Occipital lobe (tissue), 2 donors: ENCODE measurements around the gene EPS8. TPM values are rescaled to one million over a fixed set of nuclear protein-coding genes. Genes with fewer than 3 reads are reported as not detected.

ENCODE experiments used
- DNase-seq: peaks from one replicate; lab custom pipeline; 2025; lab: John Stamatoyannopoulos, UW
- total RNA-seq: library from RNA; depleted of rRNA; stranded (reverse); fragments of >200 nt; gene quantifications from one replicate; pipeline ENCODE4 v1.2.3, GENCODE V29; 2014

EPS8 gene
- total RNA-seq, 1 donor from 2014 or later = 110 TPM

DNA sequence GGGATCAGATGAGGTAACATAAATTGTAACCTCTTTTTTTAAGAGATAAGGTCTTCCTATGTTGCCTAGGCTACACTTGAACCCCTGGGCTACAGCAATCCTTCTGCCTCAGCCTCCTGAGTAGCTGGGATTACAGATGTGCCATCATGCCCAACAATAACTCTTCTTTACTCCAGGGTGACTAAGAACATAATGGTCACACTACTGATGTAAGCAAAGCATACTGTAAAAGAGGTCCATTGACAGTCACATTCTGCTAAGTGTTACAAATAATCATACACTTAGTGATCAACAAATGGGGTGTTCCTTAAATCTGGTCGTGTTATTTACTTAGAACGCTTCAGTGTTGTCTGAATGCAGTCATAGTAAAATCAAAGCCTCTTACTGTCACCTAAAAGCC, 68.9 kb downstream of the EPS8 start:
- DNase-seq = no peak

GRCh38 chr12:15719230-15719629, 70.0 kb downstream of the EPS8 start:
- DNase-seq = no peak

DNA sequence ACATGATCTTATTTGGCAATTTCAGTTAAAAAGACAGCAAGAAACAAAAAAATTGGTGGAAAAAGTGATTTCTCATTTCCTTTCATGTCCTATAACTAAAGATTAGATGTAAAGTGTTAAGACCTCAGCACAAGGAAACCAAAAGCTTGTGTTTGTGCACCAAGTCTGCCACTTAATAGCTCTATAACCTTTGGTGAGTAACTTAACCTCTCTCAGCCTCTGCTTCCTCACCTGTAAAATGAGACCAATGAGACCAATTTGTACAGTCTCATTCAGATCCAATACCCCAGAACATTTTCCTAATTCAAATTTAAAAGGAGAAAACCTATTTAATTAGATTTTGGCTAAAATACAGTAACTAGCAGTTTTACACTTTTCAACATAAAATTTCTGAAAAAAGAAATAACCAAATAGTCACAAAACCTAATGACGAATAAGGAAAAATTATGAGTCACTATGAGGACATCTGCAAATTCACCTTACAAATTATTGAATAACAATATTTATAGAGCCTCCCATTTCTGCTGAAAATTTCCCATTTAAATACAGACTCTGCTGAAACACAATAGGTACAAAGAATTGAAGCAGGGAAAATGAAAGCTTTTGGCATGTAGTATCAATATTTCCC, 71.1 kb downstream of the EPS8 start:
- DNase-seq = no peak

DNA sequence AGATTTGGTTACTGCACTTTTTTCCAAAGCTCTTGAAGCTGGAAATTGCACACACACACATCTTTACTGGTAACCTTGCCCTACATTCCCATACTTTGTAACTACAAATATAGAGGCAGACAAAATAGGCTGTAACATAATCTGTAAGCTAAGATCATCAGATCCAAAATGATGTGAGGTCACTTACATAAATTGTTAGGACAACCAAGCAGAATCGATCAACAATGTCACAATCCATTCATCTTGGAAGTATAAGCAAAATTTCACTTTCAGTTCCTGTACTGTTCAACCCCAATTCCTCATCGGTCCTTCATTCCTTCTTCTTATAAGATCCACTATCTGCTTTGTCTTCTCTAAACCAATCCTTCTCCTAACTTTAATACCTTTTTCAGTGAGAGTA, 72.6 kb downstream of the EPS8 start:
- DNase-seq = no peak

- DNase-seq = no peak
Measured at GRCh38 chr12:15714256-15714655, 74.9 kb downstream of the EPS8 start.

GRCh38 chr12:15712823-15713660, 76.1 kb downstream of the EPS8 start:
- no peak for DNase-seq

DNA sequence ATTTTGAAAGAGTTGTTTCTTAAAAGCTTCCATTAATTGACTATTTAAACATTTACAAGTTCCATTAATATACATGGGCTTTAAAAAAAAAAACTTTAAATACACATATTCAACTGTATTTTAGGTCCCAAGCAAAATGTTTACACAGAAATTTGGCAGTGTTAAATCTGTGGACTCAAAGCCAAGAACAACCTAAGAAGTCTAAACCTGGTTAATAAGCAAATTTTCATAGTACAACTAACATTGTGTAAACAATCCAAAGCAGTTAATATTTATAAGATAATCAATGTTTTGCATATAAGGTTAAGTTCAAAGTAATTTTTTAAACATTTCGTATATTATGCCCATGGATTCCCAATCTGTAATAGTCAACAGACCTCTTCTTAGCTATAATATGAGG, 77.0 kb downstream of the EPS8 start:
- no peak for DNase-seq

DNA sequence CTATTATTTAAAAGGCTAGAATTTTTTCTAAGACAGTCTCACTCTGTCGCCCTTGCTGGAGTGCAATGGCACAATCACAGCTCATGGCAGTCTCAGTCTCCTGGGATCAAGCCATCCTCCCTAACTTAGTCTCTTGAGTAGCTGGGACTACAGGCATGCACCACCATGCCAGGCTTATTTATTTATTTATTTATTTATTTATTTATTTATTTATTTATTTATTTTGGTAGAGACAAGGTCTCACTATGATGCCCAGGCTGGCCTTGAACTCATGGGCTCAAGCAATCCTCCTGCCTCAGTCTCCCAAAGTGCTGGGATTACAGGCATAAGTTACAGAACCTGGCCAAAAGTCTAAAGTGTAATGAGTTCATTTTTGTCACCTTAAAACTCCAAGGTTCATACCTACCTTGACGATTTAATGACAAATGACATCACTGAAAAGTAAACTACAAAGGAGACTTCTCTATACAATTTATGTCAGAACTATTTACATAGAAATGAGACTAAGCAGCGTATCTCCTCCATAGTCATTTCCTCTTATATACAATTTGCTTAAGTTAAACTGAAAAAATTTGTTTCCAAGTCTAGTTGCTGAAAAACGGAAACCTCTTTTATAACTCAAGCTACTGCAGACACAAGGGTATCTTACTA, 78.2 kb downstream of the EPS8 start:
- no peak for DNase-seq

DNA sequence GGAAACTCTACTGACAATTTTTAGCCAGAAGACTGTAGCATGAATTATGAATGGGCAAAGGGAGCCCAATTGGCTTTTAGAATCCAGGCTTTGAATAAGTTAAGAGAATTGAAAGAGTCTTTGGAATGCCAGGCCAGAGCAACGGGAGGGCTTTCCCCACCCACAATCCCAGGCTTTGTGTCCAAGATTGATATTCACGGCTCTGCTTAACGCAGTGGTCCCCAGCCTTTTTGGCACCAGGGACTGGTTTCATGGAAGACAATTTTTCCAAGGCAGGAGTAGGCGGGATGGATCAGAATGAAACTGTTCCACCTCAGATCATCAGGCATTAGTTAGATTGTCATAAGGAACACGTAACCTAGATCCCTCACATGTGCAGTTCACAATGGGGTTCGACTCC, 79.6 kb downstream of the EPS8 start:
- DNase-seq = no peak

- no peak for DNase-seq
Measured at GRCh38 chr12:15708396-15709076, 80.7 kb downstream of the EPS8 start.

- DNase-seq = no peak
Measured at GRCh38 chr12:15707516-15708199, 81.5 kb downstream of the EPS8 start.

DNA sequence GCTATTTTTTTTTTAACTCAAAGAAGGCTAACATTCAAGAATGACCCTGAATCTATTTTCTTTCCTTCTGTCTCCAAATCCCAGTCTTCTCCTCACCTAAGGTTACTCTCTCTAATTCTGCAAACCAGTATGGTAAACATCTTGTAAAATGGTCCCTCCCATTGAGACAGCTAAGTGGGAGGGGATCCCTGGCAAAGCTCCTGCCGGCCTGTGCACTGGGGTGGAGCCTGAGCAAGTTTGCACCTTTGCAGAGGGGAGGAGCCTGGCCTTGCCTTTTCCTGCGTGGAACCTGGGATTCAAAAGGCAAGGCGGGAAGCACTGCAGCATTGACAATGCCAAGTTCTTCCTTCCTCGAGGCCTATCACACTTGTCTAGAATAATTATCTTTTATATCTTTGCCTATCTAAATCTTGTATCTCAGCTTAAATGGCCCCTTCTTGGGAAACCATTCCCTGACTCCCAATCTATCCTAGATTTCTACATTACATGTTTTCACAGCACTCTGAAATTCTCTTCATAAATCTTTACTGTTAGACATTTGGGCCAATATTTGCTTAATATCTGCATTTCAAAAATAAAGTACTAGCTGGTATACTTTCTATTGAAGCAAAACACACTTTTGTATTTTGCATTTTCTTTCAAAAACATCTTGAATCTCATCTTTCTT, 83.0 kb downstream of the EPS8 start:
- DNase-seq = no peak

GRCh38 chr12:15705606-15706005, 83.6 kb downstream of the EPS8 start:
- no peak for DNase-seq

GRCh38 chr12:15702276-15702675, 86.9 kb downstream of the EPS8 start:
- DNase-seq = no peak

DNA sequence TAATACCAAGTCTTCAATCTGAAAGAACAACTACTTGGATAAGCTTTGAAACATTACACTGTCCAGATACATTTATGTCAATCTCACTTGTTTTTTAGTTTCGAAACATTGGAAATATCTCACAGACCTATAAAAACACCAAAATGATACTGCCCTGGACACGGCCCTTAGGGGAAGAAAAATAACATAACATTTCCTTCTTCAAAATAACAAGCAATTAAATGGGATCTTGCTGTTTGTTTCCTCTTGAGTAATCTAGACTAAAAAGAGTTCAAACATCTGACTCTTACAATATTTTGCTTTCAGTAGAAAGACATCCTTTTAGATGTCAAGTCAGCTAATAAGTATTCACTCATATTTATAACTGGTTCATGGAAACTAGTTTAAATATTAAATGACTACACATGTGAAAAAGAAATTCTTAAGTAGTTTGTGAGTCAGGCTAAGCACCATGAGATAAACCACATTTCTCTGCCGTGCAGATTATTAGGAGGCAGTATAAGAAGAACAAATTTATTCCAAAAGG, 87.5 kb downstream of the EPS8 start:
- no peak for DNase-seq

- no peak for DNase-seq
Measured at GRCh38 chr12:15701206-15701605, 88.0 kb downstream of the EPS8 start.

DNA sequence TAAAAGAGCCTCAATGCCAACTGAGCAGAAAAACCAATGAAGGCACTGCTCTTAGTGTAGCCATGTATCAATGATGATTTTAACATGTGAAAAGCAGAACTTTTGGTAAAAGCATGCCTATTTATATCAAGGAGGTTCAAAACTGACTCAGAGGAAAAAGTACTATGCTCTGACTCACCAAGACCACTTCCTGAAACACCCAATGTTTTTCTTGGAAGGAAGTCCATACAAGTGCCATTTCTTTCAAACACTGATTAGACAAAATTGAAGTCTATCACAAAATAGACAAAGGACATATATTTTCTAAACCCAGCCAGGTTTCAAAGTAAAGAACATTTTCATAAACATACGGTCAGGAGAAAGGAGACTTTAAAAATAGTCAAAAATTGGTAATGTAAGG, 88.6 kb downstream of the EPS8 start:
- DNase-seq = no peak

DNA sequence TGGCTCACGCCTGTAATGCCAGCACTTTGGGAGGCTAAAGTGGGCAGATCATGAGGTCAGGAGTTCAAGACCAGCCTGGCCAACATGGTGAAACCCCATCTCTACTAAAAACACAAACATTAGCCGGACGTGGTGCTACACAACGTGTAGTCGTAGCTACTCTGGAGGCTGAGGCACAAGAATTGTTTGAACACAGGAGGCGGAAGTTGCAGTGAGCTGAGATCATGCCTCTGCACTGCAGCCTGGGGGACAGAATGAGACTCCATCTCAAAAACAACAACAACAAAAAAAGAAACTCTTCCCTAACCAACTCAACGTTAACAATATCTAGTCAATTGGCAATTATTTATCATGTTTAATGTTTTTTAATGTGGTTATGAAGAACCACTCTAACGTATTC, 89.3 kb downstream of the EPS8 start:
- no peak for DNase-seq

- DNase-seq = no peak
Measured at GRCh38 chr12:15698377-15698871, 90.8 kb downstream of the EPS8 start.

DNA sequence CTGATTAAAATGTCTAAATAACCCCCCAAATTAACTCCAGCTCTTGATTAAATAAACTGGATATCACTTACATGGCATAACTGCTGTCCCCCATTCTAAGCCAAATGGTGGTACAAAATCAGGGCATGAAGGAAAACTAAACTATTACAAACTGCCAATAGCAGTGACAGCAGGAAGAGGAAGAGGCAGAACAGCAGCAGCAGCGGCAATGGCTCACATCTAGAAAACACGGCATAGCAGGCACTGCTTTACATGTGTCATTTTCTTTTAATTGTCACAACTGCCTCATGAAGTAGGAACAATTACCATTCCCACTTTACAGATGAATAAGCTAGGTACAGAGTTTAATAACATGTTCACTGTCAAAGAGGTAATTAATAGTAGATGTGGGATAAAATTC, 92.0 kb downstream of the EPS8 start:
- no peak for DNase-seq
